GM13976 (cell line): ENCODE results near the gene GPN2.
A peak's percentile ranks its signal among the peaks of the same experiment; 100 is the strongest.
"Not testable (repeated sequence)": the region's sequence is repeated elsewhere in the genome, so short reads cannot be mapped to it uniquely, and the experiment has no call there.

Experiments
- DNase-seq: peaks from one replicate; pipeline ENCODE4 v3.0.0; 2012; ENCODE audit warnings: low spot score
- in situ Hi-C: fragments of 300-500 bp; cut with MboI; formaldehyde crosslinking; loops from one replicate; pipeline ENCODE4 v1.12.0; 2022; ENCODE audit warnings: low sequenced_read_pairs, mixed read lengths, inconsistent platforms; ENCODE audit not compliant: unreplicated experiment
- TF ChIP-seq, protein P1 (sequence below): IDR thresholded peaks from 2 replicates; pipeline ENCODE4 v1.5.1; 2012; ENCODE audit warnings: borderline replicate concordance, mild to moderate bottlenecking; ENCODE audit not compliant: insufficient read depth; ENCODE audit errors: extremely low read depth, missing control alignments, control extremely low read depth

GPN2 gene

DNA sequence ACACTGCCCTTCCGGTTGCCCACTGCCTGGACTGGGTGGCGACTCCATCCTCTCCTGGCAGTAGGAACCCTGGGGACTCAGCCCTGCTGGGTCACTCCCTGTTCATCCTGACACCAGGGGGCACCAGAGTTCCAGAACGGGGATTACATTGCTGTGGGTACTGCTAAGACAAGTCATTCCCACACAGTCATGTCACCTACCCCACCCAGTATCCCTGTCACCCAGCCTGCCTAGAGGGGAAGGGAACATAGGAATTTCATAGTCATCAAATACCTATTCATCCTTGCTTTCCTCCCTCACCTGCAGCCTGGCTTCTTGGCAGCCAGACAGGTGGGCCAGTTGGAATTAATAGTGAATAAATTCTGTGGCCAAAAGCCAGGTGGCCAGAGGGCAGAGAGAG, 36.9 kb downstream of the GPN2 start:
- peak; percentile 83 for DNase-seq
- in situ Hi-C loops = no loop called here
- TF ChIP-seq, protein P1, sequence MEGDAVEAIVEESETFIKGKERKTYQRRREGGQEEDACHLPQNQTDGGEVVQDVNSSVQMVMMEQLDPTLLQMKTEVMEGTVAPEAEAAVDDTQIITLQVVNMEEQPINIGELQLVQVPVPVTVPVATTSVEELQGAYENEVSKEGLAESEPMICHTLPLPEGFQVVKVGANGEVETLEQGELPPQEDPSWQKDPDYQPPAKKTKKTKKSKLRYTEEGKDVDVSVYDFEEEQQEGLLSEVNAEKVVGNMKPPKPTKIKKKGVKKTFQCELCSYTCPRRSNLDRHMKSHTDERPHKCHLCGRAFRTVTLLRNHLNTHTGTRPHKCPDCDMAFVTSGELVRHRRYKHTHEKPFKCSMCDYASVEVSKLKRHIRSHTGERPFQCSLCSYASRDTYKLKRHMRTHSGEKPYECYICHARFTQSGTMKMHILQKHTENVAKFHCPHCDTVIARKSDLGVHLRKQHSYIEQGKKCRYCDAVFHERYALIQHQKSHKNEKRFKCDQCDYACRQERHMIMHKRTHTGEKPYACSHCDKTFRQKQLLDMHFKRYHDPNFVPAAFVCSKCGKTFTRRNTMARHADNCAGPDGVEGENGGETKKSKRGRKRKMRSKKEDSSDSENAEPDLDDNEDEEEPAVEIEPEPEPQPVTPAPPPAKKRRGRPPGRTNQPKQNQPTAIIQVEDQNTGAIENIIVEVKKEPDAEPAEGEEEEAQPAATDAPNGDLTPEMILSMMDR = peak; percentile 63

DNA sequence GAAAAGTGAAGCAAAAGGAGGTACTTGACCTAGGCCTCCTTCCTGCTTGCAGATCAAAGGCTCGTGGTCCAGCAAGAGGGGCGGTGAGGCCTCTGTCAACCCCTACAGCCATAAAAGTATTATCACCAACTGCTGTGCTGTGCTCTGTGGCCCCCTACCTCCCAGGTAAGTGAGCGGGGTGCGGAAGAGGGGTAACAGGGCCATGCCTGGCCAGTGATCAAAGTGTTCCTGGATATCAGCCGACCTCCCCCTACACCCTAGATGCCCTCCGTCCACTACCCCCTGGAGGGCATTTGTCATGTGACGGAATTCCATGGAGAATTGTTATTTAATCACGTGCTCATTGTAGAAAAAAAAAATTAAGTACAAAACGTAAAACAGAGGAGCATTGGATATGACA, 37.4 kb downstream of the GPN2 start:
- DNase-seq = no peak
- in situ Hi-C loops = no loop called here

DNA sequence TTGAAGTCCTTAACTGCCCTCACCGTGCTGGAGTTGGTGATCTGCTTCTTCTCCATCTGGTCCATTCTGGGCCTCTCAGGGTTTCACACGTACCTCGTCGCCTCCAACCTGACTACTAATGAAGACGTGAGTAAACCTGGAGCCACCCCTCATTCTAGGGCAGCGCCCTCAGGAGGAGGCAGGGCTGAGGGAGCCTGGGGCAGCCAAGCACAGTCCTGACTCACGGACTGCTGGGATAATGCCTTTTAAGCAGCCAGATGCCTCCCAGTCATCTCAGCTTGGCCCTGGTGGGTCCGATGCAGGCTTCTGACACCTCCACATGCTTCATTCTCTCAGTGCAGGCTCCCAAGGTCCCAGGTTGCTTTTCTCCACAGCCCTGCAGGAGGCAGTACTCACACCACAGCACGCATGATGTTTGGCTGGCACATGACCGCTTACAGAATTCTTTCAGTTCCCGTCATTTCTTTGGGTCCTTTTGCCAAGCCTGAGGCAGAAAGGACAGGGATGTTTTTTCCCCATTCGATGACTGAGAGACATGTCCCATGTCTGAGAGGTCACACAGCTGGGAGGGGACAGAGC, 38.9 kb downstream of the GPN2 start:
- DNase-seq = no peak
- TF ChIP-seq, protein P1 = no peak
- in situ Hi-C loops = no loop called here

More for the DNA sequence above, 37.4 kb downstream of the GPN2 start:
- TF ChIP-seq, protein P1 = no peak

DNA sequence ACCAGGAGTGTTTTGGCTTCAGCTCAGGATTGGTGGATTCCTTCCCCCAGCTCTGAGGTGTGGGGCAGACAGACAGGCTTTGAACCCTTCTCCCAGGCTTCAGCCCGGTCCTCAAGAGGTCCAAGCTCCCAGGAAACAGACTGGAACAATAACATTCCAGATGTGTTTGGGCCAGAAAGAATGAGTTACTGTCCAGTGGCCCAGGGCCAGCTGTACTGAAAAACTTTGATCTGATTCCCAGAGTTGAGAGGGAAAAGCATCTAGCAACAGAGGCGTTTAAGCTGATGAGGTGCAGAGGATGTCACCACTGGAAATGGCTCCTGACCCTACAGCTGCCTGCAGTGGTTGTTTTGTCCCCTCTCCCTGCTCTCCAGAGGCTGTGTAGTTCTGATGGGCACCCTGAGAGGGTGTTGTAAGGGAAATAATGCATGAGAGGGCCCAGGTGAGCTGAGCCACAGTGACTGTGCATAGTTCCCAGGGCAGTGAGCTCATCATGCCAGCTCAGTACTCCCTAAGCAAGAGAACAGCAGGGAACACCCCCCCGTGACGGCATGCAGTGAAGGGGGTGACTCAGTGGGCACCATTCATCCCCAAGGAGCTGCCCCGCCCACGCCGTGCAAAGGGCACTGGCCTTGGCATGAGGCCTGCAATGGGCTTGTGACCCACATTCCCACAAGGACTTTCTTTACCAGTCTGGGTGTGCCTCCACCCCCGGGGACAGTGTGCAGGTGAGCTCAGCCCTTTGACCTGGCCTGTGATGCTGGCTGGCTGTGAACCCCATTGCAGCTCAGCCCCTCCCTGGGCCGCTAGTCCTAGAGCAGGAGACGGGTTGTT, 40.9 kb downstream of the GPN2 start:
- in situ Hi-C loops = no loop called here
- DNase-seq = no peak
- TF ChIP-seq, protein P1 = no peak

DNA sequence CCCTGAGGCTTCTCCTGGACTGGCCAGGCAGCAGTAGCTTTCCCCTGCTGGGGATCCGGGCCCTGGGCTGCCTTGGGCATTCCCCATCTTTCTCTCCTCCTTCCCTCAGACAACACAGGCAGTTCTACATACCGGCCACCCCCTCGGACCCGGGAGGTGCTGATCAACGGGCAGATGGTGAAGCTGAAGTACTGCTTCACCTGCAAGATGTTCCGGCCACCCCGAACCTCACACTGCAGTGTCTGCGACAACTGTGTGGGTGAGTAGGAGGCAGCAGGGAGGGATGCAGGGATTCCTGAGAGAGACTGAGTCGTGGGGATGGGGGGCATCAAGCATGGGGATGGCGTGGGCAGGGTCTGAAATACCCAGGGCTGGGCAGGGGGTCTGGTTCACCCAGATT, 41.6 kb downstream of the GPN2 start:
- DNase-seq = no peak
- TF ChIP-seq, protein P1 = no peak
- in situ Hi-C loops = no loop called here

DNA sequence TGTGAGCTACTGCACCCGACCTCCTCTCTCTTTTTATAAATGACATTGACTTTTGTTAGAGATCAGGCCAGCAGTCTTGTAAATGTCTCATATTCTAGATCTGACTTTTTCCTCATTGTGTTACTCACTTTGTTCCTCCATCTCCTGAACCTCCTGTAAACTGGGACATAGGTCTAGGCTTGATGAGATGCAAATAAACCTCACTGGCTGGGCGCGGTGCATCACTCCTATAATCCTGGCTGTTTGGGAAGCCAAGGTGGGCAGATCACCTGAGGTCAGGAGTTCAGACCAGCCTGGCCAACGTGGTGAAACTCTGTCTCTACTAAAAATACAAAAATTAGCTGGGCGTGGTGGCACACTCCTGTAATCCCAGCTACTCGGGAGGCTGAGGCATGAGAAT, 42.3 kb downstream of the GPN2 start:
- DNase-seq, in situ Hi-C loops: not testable (repeated sequence)

DNA sequence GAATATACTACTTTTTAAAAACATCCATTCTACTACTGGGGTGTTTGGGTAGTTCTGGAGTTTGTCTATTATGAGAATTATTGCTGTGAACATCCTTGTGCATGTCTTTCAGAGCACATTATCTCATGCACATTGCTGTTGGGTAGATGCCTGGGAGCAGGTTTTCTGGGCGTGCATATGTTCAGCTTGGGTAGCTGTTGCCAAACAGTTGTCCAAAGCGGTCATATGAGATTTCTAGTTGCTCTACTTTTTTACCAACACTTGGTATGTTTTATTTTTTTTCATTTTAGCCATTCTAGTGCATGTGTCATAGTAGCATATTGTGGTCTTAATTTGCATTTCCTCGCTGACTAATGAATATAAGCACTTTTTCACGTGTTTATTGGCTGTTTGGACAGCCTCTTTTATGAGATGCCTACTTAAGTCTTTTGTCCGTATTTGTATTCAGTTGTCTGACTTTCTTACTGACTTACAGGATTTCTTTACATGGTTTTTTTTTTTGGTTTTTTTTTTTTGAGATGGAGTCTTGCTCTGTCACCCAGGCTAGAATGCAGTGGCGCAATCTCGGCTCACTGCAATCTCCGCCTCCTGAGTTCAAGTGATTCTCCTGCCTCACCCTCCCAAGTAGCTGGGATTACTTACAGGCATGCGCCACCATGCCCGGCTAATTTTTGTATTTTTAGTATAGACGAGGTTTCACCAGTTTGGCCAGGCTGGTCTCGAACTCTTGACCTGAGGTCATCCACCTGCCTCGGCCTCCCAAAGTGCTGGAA, 45.5 kb downstream of the GPN2 start:
- in situ Hi-C loops = no loop called here
- TF ChIP-seq, protein P1 = no peak
- DNase-seq = no peak
